T47D (cell line): ENCODE measurements around the gene FCHO1.

Source experiments
- DNase-seq, 2 experiments: peaks; one replicate each; pipeline versions ENCODE4 v3.0.0 to v3.0.0-alpha.2; 2011 to 2012; ENCODE audit warnings: low read depth in 1 of 2, low spot score in 1 of 2
- JUND ChIP-seq: IDR thresholded peaks from 2 replicates; pipeline ENCODE4 v1.6.1; 2012; ENCODE audit warnings: low read depth
- in situ Hi-C: cut with HindIII; loops from 2 replicates; pipeline ENCODE4 v1.10.0; 2016; ENCODE audit warnings: low sequenced_read_pairs, low pct_unique_long_range_greater_than_20kb

Gene FCHO1

GRCh38 chr19:17836530-17836929 is 85.3 kb downstream of the FCHO1 start:
- no peak for DNase-seq
- in situ Hi-C loops: no loop called here
- no peak for TF ChIP-seq JUND

- no peak for DNase-seq
These were observed 86.7 kb downstream of the FCHO1 start for GRCh38 chr19:17837972-17838371.

More at GRCh38 chr19:17837972-17838371, 86.7 kb downstream of the FCHO1 start:
- in situ Hi-C loops: no loop called here
- no peak for TF ChIP-seq JUND
